HCT116 (cell line): Measurements from ENCODE around the gene RNF144B. TPM values are rescaled to one million over a fixed set of nuclear protein-coding genes. Genes with fewer than 3 reads are reported as not detected.

Experiments
- ATAC-seq: fragments of 200-7000 bp; cut with Tn5 transposase; 2 replicates; pipeline ENCODE4 v1.9.1; 2020; ENCODE audit warnings: mild to moderate bottlenecking, moderate library complexity
- BruUV-seq: library from RNA; stranded (reverse); fragments of 400-500 nt; replicated peaks from 2 replicates; lab custom pipeline; 2021; lab: Mats Ljungman, UMichigan
- CTCF ChIA-PET: fragments of 300-600 bp; sonication (Branson Sonifier 250); formaldehyde crosslinking; loops from one replicate; lab custom pipeline; 2021; ENCODE audit warnings: antibody characterized with exemption; lab: Charles Lee
- POLR2A ChIA-PET: fragments of 300-600, 350-600 bp; sonication (Branson Sonifier 250); formaldehyde crosslinking; loops from one replicate; lab custom pipeline; 2021; ENCODE audit warnings: antibody characterized with exemption; lab: Charles Lee
- RAD21 ChIA-PET, 2 experiments: fragments of 300-600 bp; sonication (Branson Sonifier 250); formaldehyde crosslinking; loops; one replicate each; lab custom pipeline; 2023; ENCODE audit warnings: low total read pairs in 2 of 2; ENCODE audit not compliant: uncharacterized antibody in 2 of 2, unreplicated experiment in 2 of 2, low non-redundant PET in 1 of 2; lab: Charles Lee
- DNase-seq: peaks from one replicate; pipeline ENCODE4 v3.0.0-alpha.2; 2010; ENCODE audit warnings: low read depth, low spot score
- H2AFZ ChIP-seq: fragments of 200-600 bp; shearing (Covaris generic), sonication (generic); 2 replicates; pipeline ENCODE4 v1.6.1; 2017; ENCODE audit warnings: low read depth, mixed run types, mixed read lengths, antibody characterized with exemption, low read length; ENCODE audit not compliant: poor library complexity, severe bottlenecking
- H3K27ac ChIP-seq: 2 replicates; pipeline ENCODE4 v1.5.1; 2012; ENCODE audit warnings: low read depth, low read length
- H3K27me3 ChIP-seq: fragments of 200-600 bp; sonication (generic); 2 replicates; pipeline ENCODE4 v1.6.1; 2016; ENCODE audit warnings: mixed run types, low read length, mixed read lengths; ENCODE audit not compliant: insufficient read depth
- H3K36me3 ChIP-seq, 2 experiments: fragments of 200-500 bp in 1 of 2; fragments of 200-600 bp in 1 of 2; sonication (Bioruptor generic) in 1 of 2; sonication (generic) in 1 of 2; 2 replicates each; pipeline versions ENCODE4 v1.5.1 to v1.6.1; 2014 to 2016; ENCODE audit warnings: low read length in 2 of 2, inconsistent platforms in 1 of 2, mixed read lengths in 1 of 2, mixed run types in 1 of 2; ENCODE audit not compliant: insufficient read depth in 2 of 2, control insufficient read depth in 1 of 2
- H3K4me1 ChIP-seq, 2 experiments: fragments of 200-600 bp in 1 of 2; sonication (generic) in 1 of 2; 2 replicates each; pipeline versions ENCODE4 v1.5.1 to v1.6.1; 2012 to 2017; ENCODE audit warnings: low read length in 2 of 2, inconsistent platforms in 1 of 2, mild to moderate bottlenecking in 1 of 2, mixed read lengths in 1 of 2, mixed run types in 1 of 2, moderate library complexity in 1 of 2; ENCODE audit not compliant: insufficient read depth in 2 of 2, control insufficient read depth in 1 of 2
- H3K4me2 ChIP-seq: fragments of 200-600 bp; sonication (generic); 2 replicates; pipeline ENCODE4 v1.6.1; 2017; ENCODE audit warnings: mixed run types, low read length, mixed read lengths
- H3K4me3 ChIP-seq, 2 experiments: fragments of 200-600 bp in 1 of 2; sonication (generic) in 1 of 2; replicated peaks in 1 of 2; 2 replicates each; pipeline ENCODE4 v1.5.1; 2011 to 2016; ENCODE audit warnings: low read length in 2 of 2, control low read depth in 1 of 2, low read depth in 1 of 2, mild to moderate bottlenecking in 1 of 2, mixed read lengths in 1 of 2, mixed run types in 1 of 2
- H3K79me2 ChIP-seq: fragments of 200-600 bp; sonication (generic); 2 replicates; pipeline ENCODE4 v1.6.1; 2017; ENCODE audit warnings: mild to moderate bottlenecking, mixed run types, low read length, moderate library complexity, mixed read lengths; ENCODE audit not compliant: insufficient read depth
- H3K9ac ChIP-seq: fragments of 200-600 bp; sonication (generic); 2 replicates; pipeline ENCODE4 v1.6.1; 2016; ENCODE audit warnings: low read length, mixed read lengths
- H3K9me2 ChIP-seq: fragments of 200-600 bp; sonication (generic), shearing (Covaris generic); 2 replicates; pipeline ENCODE4 v1.6.1; 2017; ENCODE audit warnings: mixed run types, mild to moderate bottlenecking, moderate library complexity; ENCODE audit not compliant: insufficient read depth
- H3K9me3 ChIP-seq, 2 experiments: fragments of 200-500 bp in 1 of 2; fragments of 200-600 bp in 1 of 2; sonication (Bioruptor generic) in 1 of 2; sonication (generic) in 1 of 2; 2 replicates each; pipeline ENCODE4 v1.6.1; 2014 to 2017; ENCODE audit warnings: low read length in 2 of 2, mixed read lengths in 2 of 2, inconsistent platforms in 1 of 2, low read depth in 1 of 2, mild to moderate bottlenecking in 1 of 2, mixed run types in 1 of 2, moderate library complexity in 1 of 2; ENCODE audit not compliant: control insufficient read depth in 1 of 2, insufficient read depth in 1 of 2
- H4K20me1 ChIP-seq: fragments of 200-600 bp; sonication (generic), shearing (Covaris generic); 2 replicates; pipeline ENCODE4 v1.6.1; 2017; ENCODE audit warnings: mixed run types, mild to moderate bottlenecking, moderate library complexity; ENCODE audit not compliant: insufficient read depth
- ATF3 ChIP-seq: IDR thresholded peaks from 2 replicates; pipeline ENCODE4 v1.6.1; 2012
- CBX3 ChIP-seq: IDR thresholded peaks from 2 replicates; pipeline ENCODE4 v1.6.1; 2012; ENCODE audit warnings: low read depth
- CEBPB ChIP-seq: IDR thresholded peaks from 2 replicates; pipeline ENCODE4 v1.6.1; 2012; ENCODE audit warnings: low read depth
- EZH2 ChIP-seq: fragments of 200-600 bp; sonication (generic); IDR thresholded peaks from 2 replicates; pipeline ENCODE4 v1.6.1; 2017; ENCODE audit warnings: antibody characterized with exemption, mixed run types
- FOSL1 ChIP-seq: IDR thresholded peaks from 2 replicates; pipeline ENCODE4 v1.6.1; 2012; ENCODE audit warnings: low read depth
- JUND ChIP-seq: IDR thresholded peaks from 2 replicates; pipeline ENCODE4 v1.6.1; 2012
- MAX ChIP-seq: IDR thresholded peaks from 2 replicates; pipeline ENCODE4 v1.6.1; 2012
- POLR2AphosphoS5 ChIP-seq: IDR thresholded peaks from 2 replicates; pipeline ENCODE4 v1.6.1; 2011; ENCODE audit warnings: mild to moderate bottlenecking, low read depth, low read length, moderate library complexity
- RAD21 ChIP-seq: IDR thresholded peaks from 2 replicates; pipeline ENCODE4 v1.6.1; 2012; ENCODE audit warnings: low read depth, mild to moderate bottlenecking
- SIN3A ChIP-seq: IDR thresholded peaks from 2 replicates; pipeline ENCODE4 v1.6.1; 2012; ENCODE audit warnings: low read depth
- TCF7L2 ChIP-seq: IDR thresholded peaks from 2 replicates; pipeline ENCODE4 v1.7.0; 2011; ENCODE audit warnings: borderline replicate concordance, inconsistent platforms; ENCODE audit not compliant: insufficient read depth, insufficient read length; ENCODE audit errors: extremely low read depth
- YY1 ChIP-seq: IDR thresholded peaks from 2 replicates; pipeline ENCODE4 v1.6.1; 2011; ENCODE audit warnings: low read length, low read depth, moderate library complexity, mild to moderate bottlenecking; ENCODE audit not compliant: insufficient replicate concordance; ENCODE audit errors: extremely low read depth
- ZBTB33 ChIP-seq: IDR thresholded peaks from 2 replicates; pipeline ENCODE4 v1.6.1; 2011; ENCODE audit warnings: mild to moderate bottlenecking, low read length, moderate library complexity; ENCODE audit not compliant: insufficient replicate concordance; ENCODE audit errors: extremely low read depth
- ZFX ChIP-seq: fragments of 450-650 bp; IDR thresholded peaks from 2 replicates; pipeline ENCODE4 v1.6.1; 2017
- ZNF274 ChIP-seq: fragments of 200-500 bp; sonication (Bioruptor generic); IDR thresholded peaks from 2 replicates; pipeline ENCODE4 v1.6.1; 2014; ENCODE audit warnings: mild to moderate bottlenecking, low read depth, low read length, inconsistent platforms
- intact Hi-C: fragments of 100-400 bp; cut with micrococcal nuclease; formaldehyde crosslinking; loops from 2 replicates; pipeline ENCODE4 v1.10.0; 2022
- total RNA-seq: library from RNA; stranded (reverse); gene quantifications from one replicate; pipeline ENCODE4 v1.2.1, GENCODE V29; 2021; ENCODE audit not compliant: unreplicated experiment

RNF144B gene
- total RNA-seq, 1 experiment from 2014 or later = 2.1 TPM

GRCh38 chr6:18441251-18441979, 54.3 kb downstream of the RNF144B start:
- H3K9me3 ChIP-seq = no peaks in the 10 kb centered on the region
- no peaks in the 10 kb centered on the region for H3K9me2 ChIP-seq
- H3K4me2 ChIP-seq = no peak overlapping the region
- BruUV-seq = no TSS peak
- no peaks in the 10 kb centered on the region for H3K79me2 ChIP-seq
- no peak overlapping the region for H3K27ac ChIP-seq
- H3K36me3 ChIP-seq = no peaks in the 10 kb centered on the region
- POLR2A ChIA-PET = no interaction called here
- H3K4me1 ChIP-seq = no peaks in the 10 kb centered on the region
- H4K20me1 ChIP-seq = no peaks in the 10 kb centered on the region
- ATAC-seq (no peak), DNase-seq (no peak)
- no peak overlapping the region for H3K9ac ChIP-seq
- no peaks in the 10 kb centered on the region for H3K27me3 ChIP-seq
- no peak overlapping the region for H3K4me3 ChIP-seq
- TF ChIP-seq SIN3A (no peak), ATF3 (no peak), POLR2AphosphoS5 (no peak), RAD21 (no peak), CEBPB (no peak)
- CTCF ChIA-PET = no interaction called here
- intact Hi-C loops = no loop called here
- RAD21 ChIA-PET = no interaction called here
- no peak overlapping the region for H2AFZ ChIP-seq

GRCh38 chr6:18444111-18444510, 57.0 kb downstream of the RNF144B start:
- no peaks in the 10 kb centered on the region for H3K79me2 ChIP-seq
- BruUV-seq = no TSS peak
- RAD21 ChIA-PET = no interaction called here
- TF ChIP-seq YY1 (no peak), MAX (no peak), CBX3 (no peak), EZH2 (no peak), ZNF274 (no peak), CEBPB (no peak), TCF7L2 (no peak), ATF3 (no peak), JUND (no peak), ZBTB33 (no peak), FOSL1 (no peak), ZFX (no peak)

More at GRCh38 chr6:18444111-18444510, 57.0 kb downstream of the RNF144B start:
- Histone ChIP-seq H3K27me3 (0 out of 2 replicates have a peak, but pooled peaks cover 8% of the 10 kb centered on the region), H3K4me1 (no peaks in the 10 kb centered on the region), H3K36me3 (no peaks in the 10 kb centered on the region), H3K4me3 (no peak overlapping the region), H3K4me2 (no peak overlapping the region), H4K20me1 (no peaks in the 10 kb centered on the region), H2AFZ (no peak overlapping the region), H3K9me3 (no peaks in the 10 kb centered on the region), H3K9me2 (no peaks in the 10 kb centered on the region), H3K9ac (no peak overlapping the region), H3K27ac (no peak overlapping the region)
- POLR2A ChIA-PET = no interaction called here
- ATAC-seq (no peak), DNase-seq (no peak)
- intact Hi-C loops = no loop called here
- CTCF ChIA-PET = no interaction called here
